Calu3 (cell line): ENCODE results near the gene FAM13C. TPM values are rescaled to one million over a fixed set of nuclear protein-coding genes. Genes with fewer than 3 reads are reported as not detected.

Source experiments
- BruUV-seq: library from RNA; stranded (reverse); fragments of 400-500 nt; replicated peaks from 2 replicates; lab custom pipeline; 2021; lab: Mats Ljungman, UMichigan
- CTCF ChIA-PET: fragments of 300-600 bp; sonication (Branson Sonifier 250); formaldehyde crosslinking; loops from one replicate; lab custom pipeline; 2022; ENCODE audit warnings: antibody characterized with exemption; lab: Charles Lee
- DNase-seq: peaks from one replicate; pipeline ENCODE4 v3.0.0; 2022
- H3K27ac Mint-ChIP-seq: one replicate; pipeline ENCODE4 v1.8.0; 2022; ENCODE audit warnings: mixed read lengths; ENCODE audit not compliant: unreplicated experiment
- H3K27me3 Mint-ChIP-seq: one replicate; pipeline ENCODE4 v1.8.0; 2022; ENCODE audit warnings: mixed read lengths; ENCODE audit not compliant: unreplicated experiment
- H3K36me3 Mint-ChIP-seq: one replicate; pipeline ENCODE4 v1.8.0; 2022; ENCODE audit warnings: mild to moderate bottlenecking, moderate library complexity, mixed read lengths; ENCODE audit not compliant: insufficient read depth, unreplicated experiment
- H3K4me1 Mint-ChIP-seq: one replicate; pipeline ENCODE4 v1.8.0; 2022; ENCODE audit warnings: mild to moderate bottlenecking, low read depth, mixed read lengths; ENCODE audit not compliant: unreplicated experiment
- H3K4me3 Mint-ChIP-seq: one replicate; pipeline ENCODE4 v1.8.0; 2022; ENCODE audit warnings: mild to moderate bottlenecking, low read depth, moderate library complexity, mixed read lengths; ENCODE audit not compliant: unreplicated experiment
- H3K9me3 Mint-ChIP-seq: one replicate; pipeline ENCODE4 v1.8.0; 2022; ENCODE audit warnings: low read depth, mixed read lengths; ENCODE audit not compliant: unreplicated experiment
- CTCF ChIP-seq: fragments of 200-600 bp; IDR thresholded peaks from one replicate; pipeline ENCODE4 v1.8.0; 2022; ENCODE audit warnings: antibody characterized with exemption; ENCODE audit not compliant: unreplicated experiment
- intact Hi-C: fragments of 100-400 bp; cut with micrococcal nuclease; formaldehyde crosslinking; loops from one replicate; pipeline ENCODE4 v1.10.0; 2022; ENCODE audit not compliant: unreplicated experiment
- total RNA-seq: library from RNA; stranded (reverse); gene quantifications from 2 replicates; pipeline ENCODE4 v1.2.3, GENCODE V29; 2022

FAM13C gene
- total RNA-seq, 1 experiment from 2014 or later = not detected

- Mint-ChIP-seq H3K9me3 (no peaks in the 10 kb centered on the region), H3K27me3 (peaks cover 39% of the 10 kb centered on the region), H3K27ac (no peak overlapping the region), H3K4me3 (no peak overlapping the region), H3K36me3 (no peaks in the 10 kb centered on the region), H3K4me1 (no peaks in the 10 kb centered on the region)
- intact Hi-C loops = no loop called here
- DNase-seq = no peak
- no TSS peak for BruUV-seq
- TF ChIP-seq CTCF = no peak
- CTCF ChIA-PET = no interaction called here
Measured at GRCh38 chr10:59216178-59216869, 146.0 kb downstream of the FAM13C start.

- no peaks in the 10 kb centered on the region for H3K36me3 Mint-ChIP-seq
Measured at GRCh38 chr10:59214160-59214559, 148.2 kb downstream of the FAM13C start.

GRCh38 chr10:59212301-59212798, 150.0 kb downstream of the FAM13C start:
- CTCF ChIA-PET = no interaction called here
- DNase-seq = no peak
- no peaks in the 10 kb centered on the region for H3K9me3 Mint-ChIP-seq
- no peaks in the 10 kb centered on the region for H3K36me3 Mint-ChIP-seq
- no TSS peak for BruUV-seq
- H3K27me3 Mint-ChIP-seq = peaks cover 59% of the 10 kb centered on the region
- H3K4me3 Mint-ChIP-seq = no peak overlapping the region
- no peak overlapping the region for H3K27ac Mint-ChIP-seq
- intact Hi-C loops = no loop called here
- no peak for TF ChIP-seq CTCF
- H3K4me1 Mint-ChIP-seq = no peaks in the 10 kb centered on the region

More at GRCh38 chr10:59214160-59214559, 148.2 kb downstream of the FAM13C start:
- Mint-ChIP-seq H3K4me3 (no peak overlapping the region), H3K27ac (no peak overlapping the region), H3K9me3 (no peaks in the 10 kb centered on the region), H3K4me1 (no peaks in the 10 kb centered on the region), H3K27me3 (peaks cover 40% of the 10 kb centered on the region)
- no TSS peak for BruUV-seq
- DNase-seq = no peak
- TF ChIP-seq CTCF = no peak
- CTCF ChIA-PET = no interaction called here
- intact Hi-C loops = no loop called here

GRCh38 chr10:59206204-59206720, 156.1 kb downstream of the FAM13C start:
- H3K27ac Mint-ChIP-seq = no peak overlapping the region
- BruUV-seq = no TSS peak

More at GRCh38 chr10:59206204-59206720, 156.1 kb downstream of the FAM13C start:
- Mint-ChIP-seq H3K4me1 (no peaks in the 10 kb centered on the region), H3K27me3 (peaks cover 42% of the 10 kb centered on the region), H3K4me3 (no peak overlapping the region), H3K9me3 (no peaks in the 10 kb centered on the region), H3K36me3 (no peaks in the 10 kb centered on the region)
- TF ChIP-seq CTCF = no peak
- CTCF ChIA-PET = interaction anchor here (0.6 kb wide), 1 partner anchor 27 kb away, joined by 3 read pairs; no protein-coding TSS in a partner anchor
- DNase-seq = no peak
- intact Hi-C loops = no loop called here

Other genes with a start within 250 kb of the FAM13C start
- gene PHYHIPL, start 185.9 kb downstream of the FAM13C start, total RNA-seq = not detected in 2 replicates